Fibroblast of lung (primary cell): ENCODE measurements around the gene TMEM242. TPM values are rescaled to one million over a fixed set of nuclear protein-coding genes. Genes with fewer than 3 reads are reported as not detected.

Experiments
- DNase-seq, 2 donors: peaks; one replicate each; pipeline versions ENCODE4 v3.0.0 to v3.0.0-alpha.2; 2010; ENCODE audit warnings: low read depth in 2 of 2
- H2AFZ ChIP-seq: 2 replicates; pipeline ENCODE4 v1.5.1; 2012; ENCODE audit warnings: low read length, control low read depth, inconsistent platforms
- H3K27ac ChIP-seq: 2 replicates; pipeline ENCODE4 v1.5.1; 2011; ENCODE audit warnings: low read length, control low read depth; ENCODE audit not compliant: insufficient read depth
- H3K27me3 ChIP-seq: 2 replicates; pipeline ENCODE4 v1.5.1; 2011; ENCODE audit warnings: mild to moderate bottlenecking, low read length; ENCODE audit not compliant: control insufficient read depth, insufficient read depth
- H3K36me3 ChIP-seq: 2 replicates; pipeline ENCODE4 v1.5.1; 2011; ENCODE audit warnings: low read length; ENCODE audit not compliant: control insufficient read depth, insufficient read depth
- H3K4me1 ChIP-seq: 2 replicates; pipeline ENCODE4 v1.5.1; 2011; ENCODE audit warnings: low read length; ENCODE audit not compliant: control insufficient read depth, insufficient read depth; ENCODE audit errors: extremely low read depth
- H3K4me2 ChIP-seq: 2 replicates; pipeline ENCODE4 v1.5.1; 2011; ENCODE audit warnings: low read length, control low read depth; ENCODE audit not compliant: insufficient read depth; ENCODE audit errors: extremely low read depth
- H3K4me3 ChIP-seq, 4 experiments: fragments of 200-600 bp in 1 of 4; sonication (generic) in 1 of 4; replicated peaks in 1 of 4; 2 replicates each; pipeline ENCODE4 v1.5.1; 2011 to 2016; ENCODE audit warnings: low read length in 4 of 4, low read depth in 3 of 4, mild to moderate bottlenecking in 3 of 4, control low read depth in 2 of 4, inconsistent platforms in 1 of 4, mixed read lengths in 1 of 4; ENCODE audit not compliant: insufficient read depth in 1 of 4; ENCODE audit errors: control extremely low read depth in 1 of 4
- H3K79me2 ChIP-seq: 2 replicates; pipeline ENCODE4 v1.5.1; 2012; ENCODE audit warnings: mild to moderate bottlenecking, low read length, inconsistent platforms; ENCODE audit not compliant: control insufficient read depth, insufficient read depth
- H3K9ac ChIP-seq: 2 replicates; pipeline ENCODE4 v1.5.1; 2011; ENCODE audit warnings: mild to moderate bottlenecking, low read length, control low read depth; ENCODE audit not compliant: insufficient read depth
- H3K9me3 ChIP-seq: 2 replicates; pipeline ENCODE4 v1.5.1; 2012; ENCODE audit warnings: low read depth, low read length; ENCODE audit not compliant: control insufficient read depth, insufficient read depth
- H4K20me1 ChIP-seq: 2 replicates; pipeline ENCODE4 v1.5.1; 2011; ENCODE audit warnings: low read length; ENCODE audit not compliant: control insufficient read depth, insufficient read depth; ENCODE audit errors: extremely low read depth
- EZH2 ChIP-seq: IDR thresholded peaks from 2 replicates; pipeline ENCODE4 v1.5.1; 2012; ENCODE audit warnings: low read length, control low read depth, mild to moderate bottlenecking; ENCODE audit errors: missing control alignments
- polyA plus RNA-seq, 2 donors: library from polyadenylated mRNA; depleted of rRNA in 1 of 2; stranded (reverse) in 1 of 2; unstranded in 1 of 2; fragments of >200 nt; gene quantifications; 2 replicates each; pipeline ENCODE4 v1.2.1, GENCODE V29; 2011 to 2012; ENCODE audit warnings: missing spikeins in 1 of 2
- total RNA-seq: library from RNA; depleted of rRNA; stranded (reverse); fragments of >200 nt; gene quantifications from 2 replicates; pipeline ENCODE4 v1.2.1, GENCODE V29; 2014
- TF ChIP-seq, protein P1 (sequence below), 2 donors: IDR thresholded peaks in 1 of 2; conservative IDR thresholded peaks in 1 of 2; 1 replicate in 1 of 2; 2 replicates in 1 of 2; pipeline ENCODE4 v1.5.1; 2011 to 2012; ENCODE audit warnings: low read length in 2 of 2, control low read depth in 1 of 2, inconsistent platforms in 1 of 2, low read depth in 1 of 2, mild to moderate bottlenecking in 1 of 2

Gene TMEM242
- total and polyA plus RNA-seq, 2 donors (not counting 1 experiment from before 2014, with no cell fraction given): 7.3 to 7.8 TPM

DNA sequence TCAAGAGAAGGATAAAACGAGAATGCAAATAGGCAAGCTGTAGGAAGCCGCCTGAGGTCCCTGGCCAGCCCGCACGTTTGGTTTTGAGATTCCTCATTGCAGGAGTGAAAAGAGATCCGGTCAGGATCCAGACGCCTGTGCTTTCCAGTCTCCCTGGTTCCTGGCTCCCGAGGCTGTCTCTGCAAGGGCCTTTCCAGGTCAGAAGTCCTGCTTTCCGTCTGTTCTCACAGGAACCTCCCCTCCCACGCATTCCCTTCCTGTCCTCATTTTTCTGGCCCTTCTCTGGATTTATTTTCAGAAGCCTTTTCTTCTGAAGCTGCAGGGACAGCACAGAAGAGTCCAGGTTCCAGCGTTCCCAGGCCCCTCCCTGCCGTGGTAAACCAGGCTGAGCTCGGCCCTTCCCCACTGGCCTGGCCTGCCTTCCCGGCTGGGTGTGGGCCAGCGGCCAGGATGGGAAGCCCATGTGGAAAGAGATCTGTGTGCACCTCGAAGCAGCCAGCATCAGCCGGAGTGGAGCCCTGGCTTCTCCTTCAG lies 54.0 kb downstream of the TMEM242 start:
- peak; percentile 39 to 64 for DNase-seq
- Histone ChIP-seq H3K9me3 (no peaks in the 10 kb centered on the region), H3K27me3 (no peaks in the 10 kb centered on the region), H3K4me1 (no peaks in the 10 kb centered on the region), H3K79me2 (no peaks in the 10 kb centered on the region), H3K4me2 (peak overlapping the region; percentile 25), H4K20me1 (no peaks in the 10 kb centered on the region), H2AFZ (peak overlapping the region; percentile 46), H3K4me3 (no peak overlapping the region), H3K9ac (peak overlapping the region; percentile 7), H3K36me3 (no peaks in the 10 kb centered on the region), H3K27ac (no peak overlapping the region)
- TF ChIP-seq, protein P1, sequence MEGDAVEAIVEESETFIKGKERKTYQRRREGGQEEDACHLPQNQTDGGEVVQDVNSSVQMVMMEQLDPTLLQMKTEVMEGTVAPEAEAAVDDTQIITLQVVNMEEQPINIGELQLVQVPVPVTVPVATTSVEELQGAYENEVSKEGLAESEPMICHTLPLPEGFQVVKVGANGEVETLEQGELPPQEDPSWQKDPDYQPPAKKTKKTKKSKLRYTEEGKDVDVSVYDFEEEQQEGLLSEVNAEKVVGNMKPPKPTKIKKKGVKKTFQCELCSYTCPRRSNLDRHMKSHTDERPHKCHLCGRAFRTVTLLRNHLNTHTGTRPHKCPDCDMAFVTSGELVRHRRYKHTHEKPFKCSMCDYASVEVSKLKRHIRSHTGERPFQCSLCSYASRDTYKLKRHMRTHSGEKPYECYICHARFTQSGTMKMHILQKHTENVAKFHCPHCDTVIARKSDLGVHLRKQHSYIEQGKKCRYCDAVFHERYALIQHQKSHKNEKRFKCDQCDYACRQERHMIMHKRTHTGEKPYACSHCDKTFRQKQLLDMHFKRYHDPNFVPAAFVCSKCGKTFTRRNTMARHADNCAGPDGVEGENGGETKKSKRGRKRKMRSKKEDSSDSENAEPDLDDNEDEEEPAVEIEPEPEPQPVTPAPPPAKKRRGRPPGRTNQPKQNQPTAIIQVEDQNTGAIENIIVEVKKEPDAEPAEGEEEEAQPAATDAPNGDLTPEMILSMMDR (conservative IDR thresholded peaks at IDR 0.05 in 1 of 2, IDR thresholded peaks at IDR 0.05 in 1 of 2; ENCODE audit: low read depth in 1 of 2, low read length in 2 of 2): no peak
- TF ChIP-seq EZH2: no peak

- H3K36me3 ChIP-seq: no peaks in the 10 kb centered on the region
- H3K9ac ChIP-seq: no peak overlapping the region
- H2AFZ ChIP-seq: no peak overlapping the region
- no peaks in the 10 kb centered on the region for H3K4me1 ChIP-seq
- no peaks in the 10 kb centered on the region for H3K79me2 ChIP-seq
- H3K4me2 ChIP-seq: no peak overlapping the region
- H3K4me3 ChIP-seq: no peak overlapping the region
- TF ChIP-seq EZH2: no peak
- TF ChIP-seq, protein P1 (conservative IDR thresholded peaks at IDR 0.05 in 1 of 2, IDR thresholded peaks at IDR 0.05 in 1 of 2; ENCODE audit: low read depth in 1 of 2, low read length in 2 of 2): no peak
- no peaks in the 10 kb centered on the region for H3K9me3 ChIP-seq
- H3K27me3 ChIP-seq: no peaks in the 10 kb centered on the region
- no peak overlapping the region for H3K27ac ChIP-seq
- DNase-seq: no peak
- no peaks in the 10 kb centered on the region for H4K20me1 ChIP-seq
Measured at GRCh38 chr6:157268835-157269234, 54.5 kb downstream of the TMEM242 start.

DNA sequence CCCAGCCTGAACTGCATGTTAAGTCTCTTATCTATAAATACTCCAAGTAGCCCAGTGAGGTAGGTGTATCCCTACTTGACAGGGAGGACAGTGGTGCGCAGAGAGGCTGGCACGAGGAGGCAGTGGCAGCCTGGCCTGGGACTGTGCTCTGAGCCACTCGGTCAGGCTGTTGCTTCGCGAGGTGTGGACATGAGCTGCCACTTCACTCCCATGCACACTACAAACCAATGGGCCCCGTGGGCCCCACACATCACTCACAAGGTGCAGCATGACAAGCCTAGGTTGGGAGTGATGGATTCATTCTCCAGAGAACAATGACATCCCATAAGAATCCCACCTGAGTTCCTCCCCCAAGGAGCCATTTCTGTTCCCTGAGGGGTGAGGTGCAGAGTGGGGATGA lies 54.9 kb downstream of the TMEM242 start:
- Histone ChIP-seq H2AFZ (no peak overlapping the region), H3K36me3 (no peaks in the 10 kb centered on the region), H3K79me2 (no peaks in the 10 kb centered on the region), H3K27ac (no peak overlapping the region), H3K4me1 (no peaks in the 10 kb centered on the region), H3K27me3 (no peaks in the 10 kb centered on the region), H3K4me2 (no peak overlapping the region), H3K9me3 (no peaks in the 10 kb centered on the region), H3K9ac (no peak overlapping the region), H3K4me3 (no peak overlapping the region), H4K20me1 (no peaks in the 10 kb centered on the region)
- no peak for TF ChIP-seq EZH2
- TF ChIP-seq, protein P1 (conservative IDR thresholded peaks at IDR 0.05 in 1 of 2, IDR thresholded peaks at IDR 0.05 in 1 of 2; ENCODE audit: low read depth in 1 of 2, low read length in 2 of 2): no peak
- no peak for DNase-seq
